OCI-LY1 (cell line): ENCODE data around the gene NOX5.
A peak's percentile ranks its signal among the peaks of the same experiment; 100 is the strongest.

Experiments
- EZH2 ChIP-seq: fragments of 200-600 bp; sonication (generic), shearing (Covaris generic); IDR thresholded peaks from 2 replicates; pipeline ENCODE4 v1.8.0; 2017; ENCODE audit warnings: borderline replicate concordance, mixed run types, mild to moderate bottlenecking, antibody characterized with exemption, low read length, moderate library complexity, mixed read lengths
- TF ChIP-seq, protein P1 (sequence below): fragments of 200-600 bp; sonication (generic), shearing (Covaris generic); IDR thresholded peaks from 2 replicates; pipeline ENCODE4 v1.5.1; 2017; ENCODE audit warnings: mild to moderate bottlenecking, antibody characterized with exemption, low read length, moderate library complexity, mixed read lengths

DNA sequence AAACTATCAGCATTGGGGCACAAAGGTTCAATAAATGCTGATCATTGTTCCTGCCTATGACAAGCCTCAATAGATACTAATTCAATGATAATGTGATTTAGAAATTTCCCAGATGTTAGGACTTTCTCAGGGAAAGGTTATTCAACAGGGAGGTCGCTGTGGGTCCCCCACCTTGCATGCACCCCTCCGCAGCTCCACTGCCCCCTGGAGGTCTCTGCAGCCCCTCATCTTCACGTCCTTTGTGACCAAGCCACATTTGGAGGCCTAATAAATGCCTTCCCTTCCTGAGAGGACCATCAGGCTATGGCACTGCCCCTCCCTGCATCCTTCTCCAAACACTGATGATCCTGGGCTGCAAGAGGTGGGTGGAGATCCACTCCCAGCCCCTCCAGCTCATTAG, 50.2 kb downstream of the NOX5 start:
- TF ChIP-seq, protein P1, sequence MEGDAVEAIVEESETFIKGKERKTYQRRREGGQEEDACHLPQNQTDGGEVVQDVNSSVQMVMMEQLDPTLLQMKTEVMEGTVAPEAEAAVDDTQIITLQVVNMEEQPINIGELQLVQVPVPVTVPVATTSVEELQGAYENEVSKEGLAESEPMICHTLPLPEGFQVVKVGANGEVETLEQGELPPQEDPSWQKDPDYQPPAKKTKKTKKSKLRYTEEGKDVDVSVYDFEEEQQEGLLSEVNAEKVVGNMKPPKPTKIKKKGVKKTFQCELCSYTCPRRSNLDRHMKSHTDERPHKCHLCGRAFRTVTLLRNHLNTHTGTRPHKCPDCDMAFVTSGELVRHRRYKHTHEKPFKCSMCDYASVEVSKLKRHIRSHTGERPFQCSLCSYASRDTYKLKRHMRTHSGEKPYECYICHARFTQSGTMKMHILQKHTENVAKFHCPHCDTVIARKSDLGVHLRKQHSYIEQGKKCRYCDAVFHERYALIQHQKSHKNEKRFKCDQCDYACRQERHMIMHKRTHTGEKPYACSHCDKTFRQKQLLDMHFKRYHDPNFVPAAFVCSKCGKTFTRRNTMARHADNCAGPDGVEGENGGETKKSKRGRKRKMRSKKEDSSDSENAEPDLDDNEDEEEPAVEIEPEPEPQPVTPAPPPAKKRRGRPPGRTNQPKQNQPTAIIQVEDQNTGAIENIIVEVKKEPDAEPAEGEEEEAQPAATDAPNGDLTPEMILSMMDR: peak; percentile 11; the same call in 1 of the 2 replicates
- TF ChIP-seq EZH2: no peak
